Mammary epithelial cell (primary cell): ENCODE results near the gene RBM47.
"Not testable (repeated sequence)": the region's sequence is repeated elsewhere in the genome, so short reads cannot be mapped to it uniquely, and the experiment has no call there.

Source experiments
- EZH2 ChIP-seq: IDR thresholded peaks from 2 replicates; pipeline ENCODE4 v1.6.1; 2012; ENCODE audit warnings: low read length, inconsistent platforms, borderline replicate concordance
- TF ChIP-seq, protein P1 (sequence below), 2 donors: IDR thresholded peaks in 1 of 2; conservative IDR thresholded peaks in 1 of 2; 2 replicates each; pipeline ENCODE4 v1.5.1; 2011 to 2012; ENCODE audit warnings: inconsistent platforms in 2 of 2, low read length in 2 of 2, mild to moderate bottlenecking in 2 of 2, control low read depth in 1 of 2, low read depth in 1 of 2; ENCODE audit not compliant: insufficient read depth in 1 of 2; ENCODE audit errors: extremely low read depth in 1 of 2

DNA sequence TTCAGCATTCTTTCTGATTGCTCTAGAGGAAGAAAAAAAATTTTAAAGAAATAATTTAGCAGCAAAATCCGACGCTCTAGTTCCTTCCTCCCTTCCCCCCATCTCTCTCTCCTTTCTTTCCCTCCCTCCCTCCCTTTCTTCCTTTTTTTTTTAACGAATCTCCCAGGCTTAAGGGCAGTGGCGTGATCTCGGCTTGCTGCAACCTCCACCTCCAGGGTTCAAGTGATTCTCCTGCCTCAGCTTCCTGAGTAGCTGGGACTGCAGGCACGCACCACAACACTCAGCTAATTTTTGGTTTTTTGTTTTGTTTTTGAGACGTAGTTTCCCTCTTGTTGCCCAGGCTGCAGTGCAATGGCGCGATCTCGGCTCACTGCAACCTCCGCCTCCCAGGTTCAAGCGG is 75.0 kb downstream of the RBM47 start:
- TF ChIP-seq, protein P1, sequence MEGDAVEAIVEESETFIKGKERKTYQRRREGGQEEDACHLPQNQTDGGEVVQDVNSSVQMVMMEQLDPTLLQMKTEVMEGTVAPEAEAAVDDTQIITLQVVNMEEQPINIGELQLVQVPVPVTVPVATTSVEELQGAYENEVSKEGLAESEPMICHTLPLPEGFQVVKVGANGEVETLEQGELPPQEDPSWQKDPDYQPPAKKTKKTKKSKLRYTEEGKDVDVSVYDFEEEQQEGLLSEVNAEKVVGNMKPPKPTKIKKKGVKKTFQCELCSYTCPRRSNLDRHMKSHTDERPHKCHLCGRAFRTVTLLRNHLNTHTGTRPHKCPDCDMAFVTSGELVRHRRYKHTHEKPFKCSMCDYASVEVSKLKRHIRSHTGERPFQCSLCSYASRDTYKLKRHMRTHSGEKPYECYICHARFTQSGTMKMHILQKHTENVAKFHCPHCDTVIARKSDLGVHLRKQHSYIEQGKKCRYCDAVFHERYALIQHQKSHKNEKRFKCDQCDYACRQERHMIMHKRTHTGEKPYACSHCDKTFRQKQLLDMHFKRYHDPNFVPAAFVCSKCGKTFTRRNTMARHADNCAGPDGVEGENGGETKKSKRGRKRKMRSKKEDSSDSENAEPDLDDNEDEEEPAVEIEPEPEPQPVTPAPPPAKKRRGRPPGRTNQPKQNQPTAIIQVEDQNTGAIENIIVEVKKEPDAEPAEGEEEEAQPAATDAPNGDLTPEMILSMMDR (conservative IDR thresholded peaks at IDR 0.05 in 1 of 2, IDR thresholded peaks at IDR 0.05 in 1 of 2; ENCODE audit: extremely low read depth in 1 of 2, insufficient read depth in 1 of 2, low read depth in 1 of 2, low read length in 2 of 2) = not testable (repeated sequence)
- not testable (repeated sequence) for TF ChIP-seq EZH2
